ENCODE measurements around the gene EIF2S2. TPM values are rescaled to one million over a fixed set of nuclear protein-coding genes. Genes with fewer than 3 reads are reported as not detected.

The EIF2S2 gene
- total and polyA plus RNA-seq, 2 experiments from 2014 or later = 40.9 to 75.8 TPM

- Histone ChIP-seq H3K36me3 (replicated peaks; ENCODE audit: insufficient read depth, low read depth) (no peaks in the 10 kb centered on the region), H2AFZ (no peak overlapping the region), H3K4me1 (ENCODE audit: insufficient read depth) (peaks cover 10% of the 10 kb centered on the region), H3K27ac (no peak overlapping the region), H3K9me2 (replicated peaks; ENCODE audit: insufficient read depth) (no peaks in the 10 kb centered on the region), H3K4me2 (no peak overlapping the region), H3K4me3 (no peak overlapping the region), H4K20me1 (ENCODE audit: insufficient read depth, poor library complexity, severe bottlenecking) (peaks cover 67% of the 10 kb centered on the region), H3K79me2 (peaks cover 67% of the 10 kb centered on the region), H3K9me3 (ENCODE audit: low read depth) (no peaks in the 10 kb centered on the region), H3K27me3 (no peaks in the 10 kb centered on the region)
- WGBS (ENCODE audit: low lambda C conversion rate, missing lambda C conversion rate) = 41% methylated on average over 7 of the region's 7 CpGs
- peak; percentile 90 for DNase-seq (ENCODE audit: low spot score)
- TF ChIP-seq CTCF (IDR thresholded peaks at IDR 0.05; ENCODE audit: poor library complexity) (peak; percentile 97), EZH2phosphoT487 (IDR thresholded peaks at IDR 0.05; ENCODE audit: low read depth, severe bottlenecking, unreplicated experiment) (no peak), EZH2 (IDR thresholded peaks at IDR 0.05; ENCODE audit: borderline replicate concordance) (no peak)
Measured at GRCh38 chr20:34069341-34070078, 42.5 kb downstream of the EIF2S2 start.

GRCh38 chr20:34068001-34068400 lies 44.0 kb downstream of the EIF2S2 start:
- no peak overlapping the region for H2AFZ ChIP-seq
- H3K36me3 ChIP-seq (replicated peaks; ENCODE audit: insufficient read depth, low read depth) = no peaks in the 10 kb centered on the region
- no peaks in the 10 kb centered on the region for H3K27me3 ChIP-seq
- H3K4me3 ChIP-seq = no peak overlapping the region
- H3K4me2 ChIP-seq = no peak overlapping the region
- H3K79me2 ChIP-seq = peaks cover 71% of the 10 kb centered on the region
- 95% methylated on average over 1 of the region's 1 CpG for WGBS (ENCODE audit: low lambda C conversion rate, missing lambda C conversion rate)
- TF ChIP-seq CTCF (IDR thresholded peaks at IDR 0.05; ENCODE audit: poor library complexity) (no peak), EZH2 (IDR thresholded peaks at IDR 0.05; ENCODE audit: borderline replicate concordance) (no peak), EZH2phosphoT487 (IDR thresholded peaks at IDR 0.05; ENCODE audit: low read depth, severe bottlenecking, unreplicated experiment) (no peak)
- peaks cover 10% of the 10 kb centered on the region for H3K4me1 ChIP-seq (ENCODE audit: insufficient read depth)
- no peaks in the 10 kb centered on the region for H3K9me2 ChIP-seq (replicated peaks; ENCODE audit: insufficient read depth)
- no peak for DNase-seq (ENCODE audit: low spot score)
- H3K27ac ChIP-seq = no peak overlapping the region
- H4K20me1 ChIP-seq (ENCODE audit: insufficient read depth, poor library complexity, severe bottlenecking) = peaks cover 71% of the 10 kb centered on the region
- no peaks in the 10 kb centered on the region for H3K9me3 ChIP-seq (ENCODE audit: low read depth)

- peaks cover 74% of the 10 kb centered on the region for H3K79me2 ChIP-seq
- no peaks in the 10 kb centered on the region for H3K36me3 ChIP-seq (replicated peaks; ENCODE audit: insufficient read depth, low read depth)
- H4K20me1 ChIP-seq (ENCODE audit: insufficient read depth, poor library complexity, severe bottlenecking) = peaks cover 72% of the 10 kb centered on the region
- H2AFZ ChIP-seq = no peak overlapping the region
- no peak overlapping the region for H3K4me2 ChIP-seq
- no peak overlapping the region for H3K4me3 ChIP-seq
- H3K4me1 ChIP-seq (ENCODE audit: insufficient read depth) = peaks cover 10% of the 10 kb centered on the region
- H3K9me2 ChIP-seq (replicated peaks; ENCODE audit: insufficient read depth) = no peaks in the 10 kb centered on the region
- peak; percentile 33 for DNase-seq (ENCODE audit: low spot score)
- TF ChIP-seq EZH2phosphoT487 (IDR thresholded peaks at IDR 0.05; ENCODE audit: low read depth, severe bottlenecking, unreplicated experiment) (no peak), CTCF (IDR thresholded peaks at IDR 0.05; ENCODE audit: poor library complexity) (no peak), EZH2 (IDR thresholded peaks at IDR 0.05; ENCODE audit: borderline replicate concordance) (no peak)
- no peaks in the 10 kb centered on the region for H3K9me3 ChIP-seq (ENCODE audit: low read depth)
- 65% methylated on average over 3 of the region's 3 CpGs for WGBS (ENCODE audit: low lambda C conversion rate, missing lambda C conversion rate)
- no peaks in the 10 kb centered on the region for H3K27me3 ChIP-seq
- peak overlapping the region; percentile 39 for H3K27ac ChIP-seq
Measured at GRCh38 chr20:34066476-34067090, 45.5 kb downstream of the EIF2S2 start.
